Stimulated activated CD8-positive, alpha-beta memory T cell treated with anti-CD3 and anti-CD28 coated beads, Interleukin-7, amount 100 ng/mL, for 1 hour (primary cell): ENCODE measurements around the gene MAP4.
"Not testable (repeated sequence)": the region's sequence is repeated elsewhere in the genome, so short reads cannot be mapped to it uniquely, and the experiment has no call there.

Experiments
- DNase-seq, 2 donors: peaks; one replicate each; pipeline ENCODE4 v3.0.0-alpha.2; 2020; ENCODE audit warnings: low read depth in 2 of 2

Gene MAP4

DNA sequence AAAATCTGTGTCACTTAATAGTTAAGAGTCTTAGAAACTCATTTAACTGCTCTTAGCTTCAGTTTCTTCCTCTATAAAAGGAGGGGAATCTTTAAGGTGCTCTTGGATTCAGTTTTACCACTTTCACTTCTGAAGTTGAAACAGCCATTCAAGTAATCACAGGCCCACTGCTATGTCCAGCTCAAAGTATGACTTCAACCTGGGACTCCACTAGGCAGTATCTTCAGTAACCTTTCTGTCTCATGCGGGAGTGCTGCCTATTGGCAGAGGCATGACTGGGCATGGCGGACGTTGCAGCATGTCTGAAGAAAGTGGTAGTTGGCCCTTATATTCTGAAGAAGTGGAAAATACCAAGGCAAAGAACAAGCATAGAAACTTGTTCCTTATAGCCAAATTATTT is 121.0 kb downstream of the MAP4 start:
- DNase-seq, result no peak

DNA sequence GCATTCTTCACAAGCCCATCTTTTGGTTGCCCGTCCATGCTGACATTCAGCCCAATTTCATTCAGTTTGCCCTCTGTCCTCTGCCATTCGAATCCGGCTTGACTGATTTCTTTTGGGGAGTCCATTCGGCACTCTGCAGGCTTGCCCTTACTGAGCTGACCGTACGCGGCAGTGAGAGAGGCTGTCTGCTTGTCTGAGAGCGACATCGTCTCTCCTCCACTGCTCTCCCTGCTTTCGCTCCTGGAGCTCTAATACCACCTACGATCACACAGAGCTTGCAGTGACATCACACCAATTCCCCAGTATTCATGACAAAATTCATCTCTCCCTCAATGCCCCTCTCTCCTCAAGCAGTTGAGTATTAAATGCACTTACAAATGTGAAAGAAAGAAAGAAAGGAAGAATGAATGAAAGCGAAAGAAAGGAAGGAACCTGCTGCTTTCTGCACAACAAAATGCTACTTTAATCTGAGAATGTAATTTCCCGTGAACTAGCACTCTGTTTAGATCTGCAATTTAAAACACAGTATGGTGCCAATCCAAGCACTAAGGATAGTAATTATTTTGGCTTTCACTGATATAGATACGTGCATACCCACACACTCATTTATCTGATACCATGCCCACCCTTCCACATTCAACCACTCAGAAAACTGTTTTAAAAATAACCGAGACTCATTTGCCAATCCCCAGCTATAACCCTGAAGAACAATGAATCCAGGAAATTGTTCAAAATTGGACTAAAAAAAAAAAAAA is 123.8 kb downstream of the MAP4 start:
- DNase-seq, result no peak

DNA sequence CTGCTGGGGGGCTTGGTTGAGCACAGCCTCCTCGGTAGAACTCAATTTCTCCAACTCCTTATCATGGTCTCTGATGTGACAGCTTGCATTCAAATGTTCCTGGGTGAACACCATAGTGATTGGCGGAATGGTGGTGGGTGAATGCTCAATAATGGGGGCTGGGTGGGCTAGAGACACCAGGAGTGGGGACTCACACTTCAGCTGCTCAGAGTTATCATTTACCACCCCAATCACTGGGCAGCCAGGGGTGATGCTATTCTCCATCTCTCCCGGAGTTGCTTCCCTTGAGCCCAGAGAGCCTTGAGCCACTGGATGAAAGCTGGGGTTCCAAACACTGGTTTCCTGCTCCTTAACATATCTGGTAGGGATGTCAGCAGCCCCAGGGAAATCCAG is 124.6 kb downstream of the MAP4 start:
- no peak for DNase-seq

DNA sequence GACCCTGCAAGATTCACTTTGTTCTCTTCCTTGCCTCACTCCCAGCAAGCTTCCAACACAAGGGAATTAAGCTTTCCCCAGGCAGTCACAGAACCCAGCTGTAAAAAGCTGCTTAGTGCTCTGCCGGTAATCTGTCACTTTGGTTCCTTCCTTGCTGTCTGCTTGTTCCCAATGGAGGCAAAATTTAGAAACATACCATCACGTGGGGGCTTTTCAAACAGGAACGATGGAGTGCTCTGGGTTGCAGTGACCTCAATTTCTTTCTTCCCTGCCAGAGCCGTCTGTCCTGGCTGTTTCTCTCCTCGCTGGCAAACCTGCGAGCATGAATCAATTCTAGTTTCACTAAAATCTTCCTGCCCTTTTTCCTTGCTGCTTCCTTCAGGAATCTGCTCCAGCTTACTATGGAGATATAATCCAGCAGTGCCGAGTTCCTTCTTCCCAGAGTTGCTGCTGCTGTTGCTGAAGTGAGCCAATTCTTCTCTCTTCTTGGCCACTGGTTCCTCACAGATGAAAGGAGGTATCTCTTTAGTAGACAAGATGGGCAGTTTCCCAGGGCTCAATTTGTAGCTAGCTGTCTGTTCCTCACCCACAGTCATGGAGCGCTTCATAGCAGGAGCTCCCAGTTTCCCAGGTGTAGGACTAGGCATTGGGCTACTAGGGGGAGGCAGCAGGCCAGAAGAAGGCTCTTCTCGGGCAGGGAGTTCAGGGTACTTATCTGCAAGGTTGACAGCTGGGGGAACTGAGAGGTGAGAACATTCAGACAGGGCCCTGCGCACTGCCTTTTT is 125.2 kb downstream of the MAP4 start:
- DNase-seq, result no peak

DNA sequence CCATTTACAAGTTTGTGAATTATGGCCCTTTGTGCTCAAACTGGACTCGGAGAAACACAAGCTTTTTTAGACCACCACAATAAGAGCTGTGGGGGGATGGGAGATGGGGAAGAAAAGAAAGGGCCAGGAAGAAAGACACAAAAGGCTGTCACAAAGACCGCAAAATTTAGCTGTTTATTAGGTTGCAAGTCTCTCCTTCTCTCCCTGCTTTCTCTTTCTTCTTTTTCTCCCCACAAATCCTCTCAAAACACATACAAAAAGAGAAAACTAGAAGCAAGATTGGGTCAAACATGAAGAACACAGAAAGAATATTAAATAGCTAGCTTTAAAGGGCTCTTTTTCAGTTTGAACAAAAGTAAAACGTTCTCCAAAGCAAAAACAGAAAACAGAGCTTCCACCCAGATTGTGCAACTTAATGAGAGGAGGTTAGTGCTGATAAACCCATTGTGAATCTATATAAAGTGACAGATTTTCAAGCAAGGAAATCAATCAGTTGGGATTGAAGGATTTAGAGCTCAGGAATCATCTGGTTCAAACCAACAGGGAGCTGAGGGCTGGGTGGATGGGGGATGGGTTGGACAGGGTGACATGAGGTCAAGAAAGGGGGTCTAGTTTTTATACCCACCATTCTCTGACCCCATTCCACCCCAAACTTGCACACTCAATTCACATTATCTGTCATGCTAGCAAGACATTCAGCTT is 125.9 kb downstream of the MAP4 start:
- DNase-seq, result no peak

DNA sequence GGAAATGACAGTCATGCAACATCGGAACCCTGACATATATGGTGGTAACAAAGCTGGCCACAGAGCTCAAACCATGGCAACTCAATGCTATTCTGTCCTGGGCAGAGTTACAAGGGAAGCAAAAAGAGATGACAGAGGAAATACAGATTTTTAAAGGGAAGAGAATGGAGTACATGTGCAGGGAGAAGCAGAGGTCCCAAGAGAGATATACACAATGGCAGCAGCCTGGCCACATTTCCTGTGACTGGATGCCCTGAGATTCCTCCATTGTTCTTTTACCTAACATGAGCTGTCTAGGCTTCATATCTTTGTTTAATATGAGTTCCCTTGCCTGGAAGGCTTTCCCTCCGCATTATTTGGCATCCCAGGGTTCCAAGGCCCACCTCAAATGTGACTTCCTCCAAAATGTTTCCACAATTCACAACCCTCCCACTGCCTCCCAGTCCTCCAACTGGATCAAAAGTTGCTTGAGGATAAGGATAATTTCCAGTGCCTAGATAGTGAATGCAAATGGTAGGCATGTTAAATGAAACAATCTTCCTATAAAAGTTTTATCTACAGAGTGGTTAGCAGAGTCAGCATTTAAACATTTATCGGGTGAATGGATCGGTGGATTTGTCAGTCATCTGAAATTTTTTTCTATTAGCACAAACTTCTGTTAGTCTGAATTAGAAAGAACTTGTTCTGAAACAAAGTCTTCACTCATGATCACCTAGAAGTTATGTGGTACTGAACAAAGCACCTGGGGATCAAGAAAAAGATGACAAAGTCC is 127.0 kb downstream of the MAP4 start:
- no peak for DNase-seq

DNA sequence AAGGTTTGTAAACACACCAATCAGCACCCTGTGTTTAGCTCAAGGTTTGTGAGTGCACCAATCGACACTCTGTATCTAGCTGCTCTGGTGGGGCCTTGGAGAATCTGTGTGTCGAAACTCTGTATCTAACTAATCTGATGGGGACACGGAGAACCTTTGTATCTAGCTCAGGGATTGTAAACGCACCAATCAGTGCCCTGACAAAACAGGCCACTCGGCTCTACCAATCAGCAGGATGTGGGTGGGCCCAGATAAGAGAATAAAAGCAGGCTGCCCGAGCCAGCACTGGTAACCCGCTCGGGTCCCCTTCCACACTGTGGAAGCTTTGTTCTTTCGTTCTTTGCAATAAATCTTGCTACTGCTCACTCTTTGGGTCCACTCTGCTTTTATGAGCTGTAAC is 128.2 kb downstream of the MAP4 start:
- not testable (repeated sequence) for DNase-seq

DNA sequence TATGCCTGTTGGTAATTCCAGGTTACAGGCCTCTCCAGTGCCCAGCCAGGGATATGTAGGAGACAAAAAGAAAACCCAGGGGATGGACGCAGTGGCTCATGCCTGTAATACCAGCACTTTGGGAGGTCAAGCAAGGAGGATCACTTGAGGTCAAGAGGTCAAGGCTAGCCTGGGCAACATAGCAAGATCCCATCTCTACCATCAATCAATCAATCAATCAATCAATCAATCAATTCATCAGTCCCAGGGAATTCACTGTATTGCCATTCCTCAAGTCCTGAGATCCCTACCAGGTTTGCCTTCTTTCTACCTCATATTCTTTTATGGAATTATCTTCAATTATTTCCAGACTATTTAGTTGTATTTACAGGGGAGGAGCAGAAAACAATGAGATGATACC is 131.0 kb downstream of the MAP4 start:
- no peak for DNase-seq

DNA sequence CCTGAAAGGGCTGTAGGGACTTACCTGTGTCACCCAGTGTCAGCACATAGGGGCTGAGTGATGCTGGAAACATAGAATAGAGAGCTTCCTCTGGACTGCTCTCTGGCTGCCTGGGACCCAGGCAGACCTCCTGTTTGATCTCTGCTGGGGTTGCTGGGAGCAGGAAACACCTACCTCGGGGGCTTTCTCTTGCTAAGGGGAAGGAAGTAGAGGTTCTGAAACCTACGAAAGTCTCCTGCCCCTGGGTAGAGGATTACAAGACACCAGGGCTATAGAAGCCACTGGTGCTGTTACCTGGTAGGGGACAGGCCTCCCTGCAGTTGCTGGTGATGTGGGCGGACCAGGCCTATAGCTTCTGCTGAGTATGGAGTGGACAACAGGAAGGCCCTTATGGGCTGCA is 131.6 kb downstream of the MAP4 start:
- DNase-seq, result no peak

DNA sequence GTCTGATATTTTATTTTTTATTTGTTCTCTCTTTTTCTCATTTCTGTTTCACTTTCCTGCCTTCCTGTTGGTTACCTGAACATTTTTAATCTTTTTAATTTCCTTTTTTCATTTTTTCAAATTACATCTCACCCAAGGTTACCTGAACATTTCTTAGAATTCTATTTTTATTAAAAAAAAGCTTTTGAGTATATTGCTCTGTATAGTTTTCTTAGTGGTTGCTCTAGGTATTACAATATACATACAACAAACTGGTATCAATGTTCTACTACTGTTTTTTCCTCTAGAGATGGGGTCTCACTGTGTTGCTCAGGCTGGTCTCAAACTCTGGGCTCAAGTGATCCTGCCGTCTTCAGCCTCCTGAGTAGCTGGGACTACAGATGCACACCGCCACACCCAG is 133.9 kb downstream of the MAP4 start:
- DNase-seq, result no peak

DNA sequence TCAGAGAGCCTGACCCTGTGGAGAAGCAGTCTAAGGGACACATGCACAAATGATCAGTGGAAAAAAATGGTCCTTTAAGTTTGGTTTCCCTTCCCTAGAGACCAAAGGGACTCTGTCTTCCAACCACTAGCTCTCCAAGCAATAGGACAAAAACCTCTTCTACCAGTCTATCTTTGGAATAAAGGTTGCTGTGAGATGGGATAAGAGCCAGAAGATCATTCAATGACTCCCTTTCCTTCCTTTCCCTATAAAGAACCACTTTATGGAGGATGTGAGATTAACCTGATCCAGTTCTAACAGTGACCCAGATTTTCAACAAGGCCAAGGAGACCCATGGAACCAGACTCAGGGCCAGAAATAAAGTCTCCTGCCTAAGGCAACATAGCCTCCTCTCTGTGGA is 138.5 kb downstream of the MAP4 start:
- DNase-seq, result no peak

DNA sequence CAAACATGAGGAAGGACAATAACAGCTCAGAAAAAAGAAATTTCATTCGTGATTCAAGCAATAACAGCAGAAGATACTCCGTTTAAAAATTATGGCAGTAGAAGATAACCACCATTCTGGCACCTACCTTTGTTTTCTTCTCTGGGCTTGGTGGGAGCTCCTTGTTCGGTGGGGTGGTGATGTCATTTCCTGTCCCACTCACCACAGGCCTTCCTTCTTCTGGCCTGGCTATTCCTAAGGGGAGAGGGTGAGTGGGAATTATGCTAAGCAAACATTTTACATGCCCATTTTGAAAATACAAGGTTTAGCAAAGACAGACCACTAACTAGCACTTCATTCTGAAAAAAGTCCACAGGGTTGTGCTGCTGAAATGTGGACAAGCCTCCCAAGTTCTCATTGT is 138.9 kb downstream of the MAP4 start:
- no peak for DNase-seq

DNA sequence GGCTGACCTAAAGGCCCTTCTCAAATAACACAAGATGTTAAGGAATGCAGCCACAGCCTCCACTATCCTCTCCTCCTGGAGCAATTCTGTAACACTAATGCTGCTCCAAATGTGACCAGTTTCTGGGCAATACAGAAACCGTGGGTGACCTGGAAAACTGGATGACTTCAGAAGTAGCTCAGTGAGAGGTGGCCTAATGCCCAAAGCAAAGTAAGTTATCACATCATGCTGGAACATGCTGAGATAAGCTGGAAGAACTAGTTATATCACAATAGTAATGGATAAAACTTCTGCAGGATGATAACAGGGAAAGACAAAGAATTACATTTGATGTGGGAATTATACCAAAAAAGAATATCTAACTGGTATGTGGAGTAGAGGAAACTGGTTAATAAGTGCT is 141.3 kb downstream of the MAP4 start:
- no peak for DNase-seq

DNA sequence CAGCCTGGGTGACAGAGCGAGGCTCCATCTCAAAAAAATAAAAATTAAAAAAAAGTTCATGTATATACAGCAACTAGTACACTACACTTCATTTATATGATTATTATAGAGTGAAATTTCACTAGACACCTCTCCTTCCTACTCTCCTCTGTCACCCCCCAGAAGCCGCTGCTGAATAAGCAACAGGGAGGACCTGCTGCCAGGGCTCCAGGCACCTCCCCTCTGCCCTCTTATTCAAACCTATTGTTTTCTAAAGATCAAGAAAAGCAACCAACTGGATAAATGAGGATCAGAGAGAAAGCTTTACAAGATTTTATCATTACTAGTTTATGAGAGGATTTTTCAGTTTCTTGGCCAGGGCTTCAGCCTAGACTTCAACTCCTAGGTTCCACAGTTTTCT is 141.8 kb downstream of the MAP4 start:
- no peak for DNase-seq

DNA sequence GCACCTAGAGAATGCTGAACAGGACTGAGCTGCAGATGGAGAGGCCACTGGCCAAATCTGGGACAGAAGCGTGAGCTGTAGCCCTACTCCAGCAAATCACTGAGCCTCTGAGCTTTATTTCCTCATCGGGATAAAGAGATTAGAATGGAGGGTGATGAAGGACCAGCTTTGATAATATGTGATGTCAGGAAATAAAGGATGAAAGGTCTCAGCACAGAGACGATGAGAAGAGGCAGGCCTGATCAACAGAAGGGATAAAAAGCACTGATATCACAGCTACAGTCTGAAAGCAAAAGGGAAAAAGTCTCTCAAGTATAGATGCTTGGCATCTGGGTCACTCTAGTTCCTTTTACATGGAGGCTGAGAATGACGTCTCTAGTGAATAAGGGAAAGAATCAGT is 143.3 kb downstream of the MAP4 start:
- no peak for DNase-seq

DNA sequence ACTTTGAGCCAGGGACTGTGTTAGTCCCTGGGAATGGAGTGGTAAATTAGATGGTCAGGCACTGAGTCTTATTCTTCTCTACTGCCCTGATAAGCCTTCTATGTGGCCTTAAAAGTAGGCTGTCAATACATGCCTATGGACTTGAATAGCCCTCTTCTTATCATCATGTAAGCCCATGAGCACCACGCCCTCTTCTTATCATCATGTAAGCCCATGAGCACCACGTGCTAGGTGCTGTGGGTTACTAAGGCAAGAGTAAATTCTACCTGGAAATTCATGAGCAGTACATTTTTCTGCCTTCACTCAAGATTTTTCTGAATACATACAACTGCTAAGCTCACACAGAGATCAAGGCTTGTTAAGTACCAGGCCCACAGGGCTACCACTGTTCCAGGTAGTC is 144.8 kb downstream of the MAP4 start:
- no peak for DNase-seq

DNA sequence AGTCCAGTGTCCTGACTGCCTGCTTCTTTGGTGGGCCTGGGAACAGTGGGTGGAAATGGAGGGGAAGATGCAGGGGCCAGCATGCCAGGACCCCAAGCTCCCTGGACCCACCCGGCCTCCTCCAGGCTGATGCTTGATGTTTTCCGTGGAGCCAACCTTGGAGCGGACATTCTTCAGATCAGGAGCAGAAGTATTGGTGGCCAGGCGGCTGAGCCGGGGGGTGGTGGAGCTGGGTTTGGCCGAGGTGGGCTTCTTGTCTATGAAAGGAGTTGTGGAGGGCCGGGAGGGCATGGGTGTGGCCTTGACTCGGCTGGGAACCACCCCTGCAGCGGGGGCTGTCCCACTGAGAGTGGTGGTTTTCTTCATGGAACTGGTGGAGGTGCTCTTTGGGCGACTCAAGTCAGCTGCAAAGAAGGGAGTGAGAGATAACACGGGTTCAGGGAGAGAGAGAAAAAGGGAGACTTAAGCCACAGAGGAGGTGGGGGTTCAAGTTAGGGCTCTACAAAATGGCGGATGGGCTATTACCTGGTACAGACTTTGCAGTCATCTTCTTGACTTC is 145.4 kb downstream of the MAP4 start:
- no peak for DNase-seq

DNA sequence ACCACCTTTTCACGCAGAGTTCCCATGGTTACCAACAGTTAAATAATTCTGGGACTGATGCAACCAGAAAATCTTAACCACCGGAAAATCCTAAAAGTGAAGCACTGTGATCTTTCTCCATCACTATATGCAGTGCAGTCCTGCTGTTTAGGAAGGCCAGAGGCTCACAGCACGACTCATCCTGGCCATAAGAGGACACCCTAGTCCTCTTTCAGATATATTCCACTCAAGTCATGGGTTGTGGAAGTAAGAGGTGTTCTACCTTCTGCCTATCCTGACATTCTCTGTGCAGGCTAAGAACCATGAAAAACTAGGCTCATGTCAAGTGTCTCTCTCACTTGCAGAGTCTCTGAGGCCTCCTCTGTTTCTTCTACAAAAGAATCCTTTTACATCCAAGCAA is 146.1 kb downstream of the MAP4 start:
- DNase-seq, result no peak

DNA sequence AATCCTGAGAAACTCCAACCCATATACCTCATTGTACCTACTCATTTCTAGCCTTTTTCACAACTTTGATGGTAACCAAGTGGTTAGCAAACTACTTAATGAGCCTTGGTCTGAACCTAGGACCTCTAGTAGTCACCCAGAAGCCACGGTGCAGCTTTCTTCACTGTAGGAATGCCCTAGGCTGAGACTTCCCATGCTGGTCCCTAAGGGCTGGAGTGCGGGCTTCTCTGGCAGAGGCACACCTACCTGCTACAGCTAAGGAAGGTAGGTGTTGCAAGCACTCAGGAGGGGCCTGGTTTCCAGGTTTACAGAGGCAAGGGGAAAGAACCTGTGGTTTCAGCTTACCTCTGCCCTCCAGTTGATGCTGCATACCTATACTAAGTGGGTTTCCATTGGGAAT is 147.9 kb downstream of the MAP4 start:
- no peak for DNase-seq

DNA sequence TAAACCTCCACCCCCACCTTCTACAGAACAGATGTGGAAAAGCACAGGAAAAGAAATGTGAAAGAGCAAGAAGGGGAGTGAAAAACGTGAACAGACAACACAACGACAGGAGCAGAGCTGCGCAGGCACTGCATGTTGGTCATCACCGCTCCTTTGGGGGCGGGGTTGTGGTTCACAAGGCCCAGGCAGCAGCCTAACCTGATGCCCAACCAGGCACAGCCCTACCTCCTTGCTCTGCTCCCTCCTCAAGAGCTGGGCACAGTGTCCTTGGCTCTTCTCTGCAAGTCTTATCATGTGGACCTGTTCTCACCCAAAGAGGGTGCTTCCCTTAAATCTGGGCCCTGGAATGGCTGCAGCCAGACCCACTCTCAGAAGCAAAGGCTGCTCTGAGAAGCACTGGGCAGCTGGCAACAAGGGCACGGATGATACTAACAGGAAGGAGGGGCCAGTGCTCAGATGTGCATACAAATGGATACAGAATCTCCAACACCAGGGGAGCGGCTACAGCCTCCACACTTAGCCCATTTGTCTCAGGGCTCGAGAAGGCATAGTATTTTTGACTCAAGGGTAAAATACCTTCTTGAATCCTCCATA is 148.7 kb downstream of the MAP4 start:
- no peak for DNase-seq

DNA sequence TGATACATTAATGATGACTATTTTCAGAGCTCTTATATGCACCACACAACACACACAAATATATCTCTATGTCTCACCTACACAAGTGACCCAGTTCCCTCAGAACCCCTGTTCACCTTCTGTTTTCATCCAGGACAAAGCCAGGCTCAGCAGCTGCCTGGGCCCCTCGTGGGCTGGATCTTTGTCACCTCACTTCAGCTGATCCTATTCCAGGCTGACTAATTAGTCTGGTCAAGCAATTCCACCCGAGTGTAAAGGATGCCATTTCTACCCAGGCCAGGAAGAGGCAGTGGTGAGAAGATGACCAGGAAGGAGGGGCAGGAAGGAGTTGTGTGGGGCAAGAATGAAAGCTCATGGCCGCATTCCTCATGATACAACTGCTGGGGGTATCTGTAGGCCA is 151.0 kb downstream of the MAP4 start:
- DNase-seq, result no peak
